Osteocyte (in vitro differentiated cells): Measurements from ENCODE around the gene ZNF618. TPM values are rescaled to one million over a fixed set of nuclear protein-coding genes. Genes with fewer than 3 reads are reported as not detected.

Experiments
- total RNA-seq: library from RNA; stranded (reverse); gene quantifications from 2 replicates; pipeline ENCODE4 v1.2.1, GENCODE V29; 2021

ZNF618 gene
- total RNA-seq, 1 donor from 2014 or later: 36.8 TPM

Other genes starting within 250 kb of the ZNF618 start
- gene AMBP, start 202.0 kb downstream of the ZNF618 start, total RNA-seq: not detected in 2 replicates
- 0.47 and 0.64 TPM in 2 replicates for gene KIF12, start 223.0 kb downstream of the ZNF618 start, total RNA-seq